ENCODE data around the gene VSIG4. TPM values are rescaled to one million over a fixed set of nuclear protein-coding genes. Genes with fewer than 3 reads are reported as not detected.

VSIG4 gene
- total and polyA plus RNA-seq, 2 of the 8 experiments (the other 6 are each of a cell fraction or from before 2014, with no cell fraction given), result not detected

DNA sequence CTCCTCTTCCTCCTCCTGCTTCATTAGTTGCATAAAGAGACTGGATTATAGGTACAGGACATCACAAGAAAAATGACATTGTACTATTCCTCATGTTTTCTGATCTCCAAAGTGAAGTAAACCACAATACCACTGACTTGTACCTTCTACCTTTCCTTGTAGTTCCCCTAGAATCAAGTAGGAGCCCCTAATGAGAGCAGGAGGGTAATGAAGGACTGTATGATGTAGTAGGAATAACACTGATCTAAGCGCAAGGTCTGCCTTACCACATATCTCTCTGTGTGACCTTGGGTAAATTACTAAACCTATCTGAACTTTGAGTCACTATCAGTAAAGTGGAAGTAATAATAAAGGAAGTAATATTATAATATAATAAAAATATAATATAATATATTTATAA lies 3.6 kb downstream of the VSIG4 start:
- H2BK5ac ChIP-seq (ENCODE audit: low read depth, low read length), result no peak overlapping the region
- no peak overlapping the region for H2AFZ ChIP-seq (ENCODE audit: low read length)
- no peak overlapping the region for H3K27ac ChIP-seq (ENCODE audit: low read depth, low read length)
- H3K23ac ChIP-seq (ENCODE audit: insufficient read length), result no peak overlapping the region
- no peak overlapping the region for H2AK5ac ChIP-seq (ENCODE audit: low read depth, low read length)
- no peak overlapping the region for H2BK120ac ChIP-seq (replicated peaks; ENCODE audit: low read depth, low read length)
- H3K9ac ChIP-seq (replicated peaks in 1 of 4; ENCODE audit: extremely low read depth in 1 of 4, low read depth in 3 of 4, low read length in 3 of 4), result no peak overlapping the region
- CTCF ChIA-PET (ENCODE audit: partially characterized antibody), result no interaction called here
- H3K23me2 ChIP-seq (ENCODE audit: low read depth, low read length), result no peaks in the 10 kb centered on the region
- no peak overlapping the region for H2BK20ac ChIP-seq (ENCODE audit: low read length)
- no peaks in the 10 kb centered on the region for H3K27me3 ChIP-seq (replicated peaks in 1 of 4; ENCODE audit: control insufficient read depth in 3 of 4, extremely low read depth in 1 of 4, insufficient read depth in 3 of 4, low read length in 3 of 4)
- H2BK15ac ChIP-seq (ENCODE audit: low read length), result no peak overlapping the region
- H3K56ac ChIP-seq (replicated peaks; ENCODE audit: insufficient read length, low read depth, low read length), result no peak overlapping the region
- DNase-seq (ENCODE audit: low read depth in 1 of 2, low spot score in 2 of 2) (no peak), FAIRE-seq (no peak)
- 0 out of 7 replicates have a peak, but pooled peaks cover 0 to 3% (median 0%) of the 10 kb centered on the region in 4 experiments for H3K4me1 ChIP-seq (replicated peaks in 1 of 4; ENCODE audit: control insufficient read depth in 3 of 4, insufficient read depth in 4 of 4, low read length in 3 of 4)
- H4K91ac ChIP-seq (replicated peaks; ENCODE audit: insufficient read length, low read length), result no peak overlapping the region
- H3K9me3 ChIP-seq (ENCODE audit: insufficient read depth in 2 of 2, low read depth in 1 of 2, low read length in 1 of 2), result peaks cover 0 to 10% of the 10 kb centered on the region in 2 experiments; a peak in 1 of 4 replicates
- H4K8ac ChIP-seq (ENCODE audit: extremely low read depth, insufficient read depth, low read length), result no peak overlapping the region
- H3K14ac ChIP-seq (ENCODE audit: insufficient read length), result no peak overlapping the region
- no peak overlapping the region for H3K4me2 ChIP-seq (ENCODE audit: insufficient read depth in 1 of 2, low read depth in 2 of 2, low read length in 2 of 2)
- POLR2A ChIA-PET (ENCODE audit: partially characterized antibody), result no interaction called here
- H4K5ac ChIP-seq (ENCODE audit: insufficient read length, low read depth, low read length), result no peak overlapping the region
- 100% methylated on average over 1 of the region's 1 CpG; no CpG with 5 or more reads in 1 of the 2 experiments for WGBS, 2 experiments (ENCODE audit: extremely low coverage in 1 of 2, insufficient coverage in 1 of 2, insufficient read length in 1 of 2, insufficient replicate concordance in 2 of 2, low coverage in 1 of 2, low lambda C conversion rate in 2 of 2, missing lambda C conversion rate in 1 of 2)
- H3K79me1 ChIP-seq (ENCODE audit: low read depth, low read length), result no peaks in the 10 kb centered on the region
- H2BK12ac ChIP-seq (ENCODE audit: low read depth, low read length), result no peak overlapping the region
- no peaks in the 10 kb centered on the region for H3K79me2 ChIP-seq (ENCODE audit: control insufficient read depth in 1 of 2, insufficient read depth in 2 of 2, low read length in 2 of 2)
- H3K4me3 ChIP-seq (ENCODE audit: extremely low read depth in 1 of 4, insufficient read depth in 2 of 4, low read depth in 3 of 4, low read length in 4 of 4), result no peak overlapping the region
- no peak overlapping the region for H3K18ac ChIP-seq (ENCODE audit: extremely low read depth, low read length)
- H3K4ac ChIP-seq (replicated peaks; ENCODE audit: insufficient read length, low read depth, low read length), result no peak overlapping the region
- TF ChIP-seq KDM1A (IDR thresholded peaks at IDR 0.05; ENCODE audit: borderline replicate concordance, low read length), result no peak
- H4K20me1 ChIP-seq (replicated peaks in 1 of 2; ENCODE audit: control insufficient read depth in 1 of 2, insufficient read depth in 2 of 2, low read length in 2 of 2), result no peaks in the 10 kb centered on the region
- H3K36me3 ChIP-seq (ENCODE audit: control insufficient read depth in 2 of 4, insufficient read depth in 4 of 4, low read length in 3 of 4), result no peaks in the 10 kb centered on the region

All from H1 (cell line).